ENCODE results near the gene FIGLA.
"Not testable (repeated sequence)": the region's sequence is repeated elsewhere in the genome, so short reads cannot be mapped to it uniquely, and the experiment has no call there.

FIGLA gene

GRCh38 chr2:70743068-70743467 is 47.4 kb downstream of the FIGLA start:
- DNase-seq, result no peak

DNA sequence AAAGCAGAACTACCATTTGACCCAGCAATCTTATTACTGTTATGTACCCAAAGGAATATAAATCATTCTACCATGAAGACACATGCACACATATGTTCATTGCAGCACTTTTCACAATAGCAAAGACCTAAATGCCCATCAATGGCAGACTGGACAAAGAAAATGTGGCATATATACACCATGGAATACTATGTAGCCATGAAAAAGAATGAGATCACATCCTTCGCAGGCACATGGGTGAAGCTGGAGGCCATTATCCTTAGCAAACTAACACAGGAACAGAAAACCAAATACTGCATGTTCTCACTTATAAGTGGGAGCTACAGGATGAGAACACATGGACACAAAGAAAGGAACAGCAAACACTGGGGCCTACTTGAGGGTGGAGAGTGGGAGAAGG is 51.0 kb downstream of the FIGLA start:
- DNase-seq, result not testable (repeated sequence)

DNA sequence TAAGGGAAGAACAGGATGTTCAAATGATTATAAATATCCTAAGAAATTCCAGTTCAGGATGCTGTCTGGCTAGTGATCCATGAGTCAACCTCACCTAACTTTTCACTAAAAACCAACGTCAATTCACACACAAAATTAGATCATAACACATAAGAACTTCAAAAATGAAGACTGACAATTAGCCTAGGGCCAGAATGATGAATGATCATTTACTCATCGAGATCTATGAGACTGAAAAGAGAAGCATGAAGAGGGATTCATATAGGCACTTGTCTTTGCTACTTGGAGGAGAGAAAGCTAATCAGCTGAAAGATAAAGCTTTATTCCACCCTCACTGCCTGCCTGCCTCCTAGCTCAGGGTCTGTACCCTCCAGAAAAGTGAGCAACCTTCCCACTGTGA is 52.3 kb downstream of the FIGLA start:
- no peak for DNase-seq

- DNase-seq, result no peak
Measured at GRCh38 chr2:70735071-70735470, 55.4 kb downstream of the FIGLA start.

GRCh38 chr2:70733646-70734180 is 56.7 kb downstream of the FIGLA start:
- no peak for DNase-seq

DNA sequence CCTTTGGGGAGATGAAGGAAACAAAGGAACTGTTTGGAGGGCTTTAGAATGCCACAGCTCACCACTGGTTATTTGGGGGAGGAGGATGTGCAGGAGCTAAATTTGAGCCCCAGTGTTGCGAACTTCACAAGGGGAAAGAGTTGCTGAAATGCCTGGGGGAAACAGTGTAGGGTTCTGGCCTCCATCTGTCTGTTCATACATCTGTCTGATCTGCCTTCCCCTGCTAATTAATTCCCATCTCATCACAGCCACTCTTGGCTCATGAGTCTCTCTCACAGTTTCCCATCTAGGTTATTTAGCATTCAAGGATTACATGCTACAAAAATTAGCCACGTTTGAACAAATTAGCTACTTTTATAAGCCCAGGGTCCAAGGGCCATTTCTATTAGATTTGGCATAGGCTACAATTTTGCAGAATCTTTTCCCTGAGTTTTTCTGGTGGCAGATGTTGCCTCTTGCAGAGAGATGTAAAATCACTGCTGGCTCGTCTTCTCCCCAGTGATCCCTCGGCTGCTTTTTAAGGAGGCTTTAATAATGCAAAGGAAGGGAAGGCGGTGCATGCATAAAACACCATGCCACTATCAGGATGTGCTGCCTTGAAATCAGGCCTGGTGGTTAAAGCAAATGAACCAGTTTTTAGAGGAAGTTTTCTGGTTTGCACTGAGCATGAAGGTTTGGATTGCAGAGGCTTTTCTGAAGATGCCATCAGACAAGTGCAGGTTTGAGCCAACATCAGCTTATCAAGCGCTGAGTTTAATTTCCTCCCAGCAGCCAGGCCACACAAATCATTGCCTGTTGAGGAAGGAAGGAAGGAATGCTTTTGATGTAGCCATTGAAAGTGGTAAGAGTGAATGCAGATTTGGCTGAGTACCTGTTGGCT is 57.4 kb downstream of the FIGLA start:
- DNase-seq, result no peak

DNA sequence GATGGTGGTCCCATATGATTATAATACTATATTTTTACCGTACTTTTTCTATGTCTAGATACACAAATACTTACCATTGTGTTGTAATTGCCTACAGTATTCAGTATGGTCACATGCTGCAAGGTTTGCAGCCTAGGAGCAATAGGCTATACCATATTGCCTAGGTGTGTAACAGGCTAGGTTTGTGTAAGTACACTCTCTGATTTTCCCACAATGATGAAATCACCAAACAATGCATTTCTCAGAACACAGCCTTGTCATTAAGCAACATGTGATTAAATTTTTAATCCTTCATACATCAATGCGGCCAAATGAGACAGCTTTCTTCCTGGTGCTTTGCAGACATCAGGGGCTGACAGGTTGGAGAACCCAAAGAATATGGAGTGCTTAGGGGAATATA is 59.7 kb downstream of the FIGLA start:
- no peak for DNase-seq

DNA sequence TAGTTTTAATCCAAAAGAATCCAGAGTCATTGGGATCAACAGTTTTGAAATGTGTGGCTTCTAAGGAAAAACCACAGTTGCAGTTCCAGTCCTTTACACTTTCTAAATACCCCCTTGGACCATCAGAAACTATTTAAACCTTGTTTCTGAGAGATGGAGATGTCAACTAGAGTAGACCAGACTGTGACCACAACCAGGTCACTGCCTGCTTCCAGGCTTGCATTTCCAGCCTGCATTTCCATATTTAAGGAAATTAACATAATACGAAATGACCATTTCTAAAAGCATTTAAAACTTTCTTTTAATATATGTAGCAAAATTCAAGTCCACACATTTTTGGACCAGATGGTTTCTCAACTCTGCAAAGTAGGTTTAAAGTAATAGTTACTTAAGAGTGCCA is 60.8 kb downstream of the FIGLA start:
- no peak for DNase-seq

DNA sequence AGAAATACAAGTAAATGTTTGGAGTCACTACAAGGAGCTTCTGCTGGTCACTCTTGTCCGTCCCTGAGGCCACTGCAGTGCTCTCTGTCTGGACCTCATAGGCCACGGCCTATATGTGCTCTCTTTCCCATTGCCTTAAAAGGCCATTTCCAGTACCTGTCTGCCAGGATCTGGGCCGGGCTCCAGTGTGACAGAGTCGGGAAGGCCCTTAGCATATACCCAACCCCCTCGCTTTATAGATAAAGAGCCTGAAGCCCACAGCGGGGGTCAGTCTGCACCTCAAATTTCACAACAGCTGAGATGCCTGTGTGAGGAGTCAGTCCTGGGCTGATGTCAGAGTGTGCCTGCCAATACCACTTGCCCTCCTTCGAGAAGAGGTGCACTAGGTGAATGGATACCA is 62.3 kb downstream of the FIGLA start:
- no peak for DNase-seq
